GM12878 (cell line): ENCODE results near the gene PPM1G. TPM values are rescaled to one million over a fixed set of nuclear protein-coding genes. Genes with fewer than 3 reads are reported as not detected.

Experiments
- ATAC-seq: fragments of 200-7000 bp; cut with Tn5 transposase; 3 replicates; pipeline ENCODE4 v1.9.1; 2020; ENCODE audit warnings: mild to moderate bottlenecking, moderate library complexity
- BruUV-seq: library from RNA; stranded (reverse); fragments of 400-500 nt; replicated peaks from 2 replicates; lab custom pipeline; 2021; lab: Mats Ljungman, UMichigan
- CTCF ChIA-PET: fragments of 300-600 bp; sonication (Branson Sonifier 250); formaldehyde crosslinking; extraction: SDS; loops from one replicate; lab custom pipeline; 2021; ENCODE audit warnings: inconsistent platforms; lab: Yijun Ruan, JAX
- POLR2A ChIA-PET: fragments of 350-600 bp; formaldehyde crosslinking; extraction: SDS; loops from one replicate; lab custom pipeline; 2021; ENCODE audit warnings: inconsistent platforms; lab: Charles Lee
- RAD21 ChIA-PET: fragments of 300-600 bp; sonication (Branson Sonifier 250); formaldehyde crosslinking; loops from one replicate; lab custom pipeline; 2023; ENCODE audit warnings: antibody characterized with exemption; ENCODE audit not compliant: unreplicated experiment; lab: Charles Lee
- SMC1A ChIA-PET: fragments of 300-600 bp; sonication (Branson Sonifier 250); formaldehyde crosslinking; loops from one replicate; lab custom pipeline; 2023; ENCODE audit not compliant: unreplicated experiment, uncharacterized antibody; lab: Charles Lee
- DNase-seq: peaks from one replicate; pipeline ENCODE4 v3.0.0-alpha.2; 2011; ENCODE audit warnings: low read depth, low spot score
- FAIRE-seq: peaks from 3 replicates; lab custom pipeline; 2011; peaks lifted over from hg19 to GRCh38; lab: Jason Lieb, UNC
- H2AFZ ChIP-seq: 2 replicates; pipeline ENCODE4 v1.6.0; 2011; ENCODE audit warnings: low read depth, low read length, control low read depth; ENCODE audit not compliant: control insufficient read depth
- H3K27ac ChIP-seq: 2 replicates; pipeline ENCODE4 v1.5.1; 2011; ENCODE audit warnings: control low read depth; ENCODE audit not compliant: control insufficient read depth, insufficient read depth
- H3K27me3 ChIP-seq, 2 experiments: replicated peaks in 1 of 2; 2 replicates each; pipeline versions ENCODE4 v1.6.0 to v1.6.1; 2011; ENCODE audit warnings: low read length in 1 of 2; ENCODE audit not compliant: control insufficient read depth in 2 of 2, insufficient read depth in 2 of 2
- H3K36me3 ChIP-seq, 2 experiments: 2 replicates each; pipeline ENCODE4 v1.5.1; 2011; ENCODE audit warnings: low read length in 1 of 2; ENCODE audit not compliant: control insufficient read depth in 2 of 2, insufficient read depth in 2 of 2
- H3K4me1 ChIP-seq: 2 replicates; pipeline ENCODE4 v1.6.1; 2011; ENCODE audit warnings: mild to moderate bottlenecking, low read length, moderate library complexity, mixed read lengths; ENCODE audit not compliant: control insufficient read depth, insufficient read depth
- H3K4me2 ChIP-seq: 2 replicates; pipeline ENCODE4 v1.6.0; 2011; ENCODE audit warnings: control low read depth; ENCODE audit not compliant: control insufficient read depth, insufficient read depth
- H3K4me3 ChIP-seq: fragments of 200-600 bp; sonication (generic); 2 replicates; pipeline ENCODE4 v1.5.1; 2016
- H3K79me2 ChIP-seq: 2 replicates; pipeline ENCODE4 v1.6.0; 2011; ENCODE audit warnings: low read length; ENCODE audit not compliant: control insufficient read depth, insufficient read depth
- H3K9ac ChIP-seq: 2 replicates; pipeline ENCODE4 v1.8.0; 2011; ENCODE audit warnings: low read length, control low read depth, mixed read lengths; ENCODE audit not compliant: control insufficient read depth, insufficient read depth
- H3K9me3 ChIP-seq: replicated peaks from 3 replicates; pipeline ENCODE4 v1.5.1; 2011; ENCODE audit warnings: mild to moderate bottlenecking, low read length; ENCODE audit not compliant: control insufficient read depth, insufficient read depth
- H4K20me1 ChIP-seq: 2 replicates; pipeline ENCODE4 v1.6.0; 2011; ENCODE audit not compliant: control insufficient read depth, insufficient read depth
- POLR2A ChIP-seq: IDR thresholded peaks from 2 replicates; pipeline ENCODE4 v1.6.1; 2011; ENCODE audit warnings: low read depth, mild to moderate bottlenecking, low read length
- WGBS: methylation state at CpG from one replicate; pipeline ENCODE4 v1.1.6; 2016; ENCODE audit warnings: low lambda C conversion rate; ENCODE audit not compliant: insufficient replicate concordance, insufficient coverage; ENCODE audit errors: missing lambda C conversion rate; 5-methylcytosine and 5-hydroxymethylcytosine counted together
- in situ Hi-C: fragments of 300-500 bp; cut with MboI; formaldehyde crosslinking; loops from 9 replicates; pipeline ENCODE4 v1.14.3; 2018; ENCODE audit warnings: mixed read lengths
- intact Hi-C: fragments of 100-400 bp; cut with micrococcal nuclease; formaldehyde crosslinking; loops from one replicate; pipeline ENCODE4 v1.14.2; 2022; ENCODE audit not compliant: unreplicated experiment
- polyA plus RNA-seq, 11 experiments: library from polyadenylated mRNA; depleted of rRNA in 4 of 11; unstranded in 6 of 11; stranded (reverse) in 5 of 11; fragments of >200 nt; fragmentation: Nextera tagmentation in 4 of 11; fragmentation: Illumina TruSeq in 1 of 11; extraction: Ambion mirVana in 4 of 11; extraction: Trizol in 1 of 11; gene quantifications; 1 replicate in 1 of 11; 2 replicates in 10 of 11; pipeline versions ENCODE4 v1.2.1 to v1.2.3, GENCODE V29; 2011 to 2016; ENCODE audit warnings: inconsistent platforms in 2 of 11, missing spikeins in 2 of 11, low read depth in 1 of 11
- total RNA-seq, 4 experiments: library from RNA; depleted of rRNA in 3 of 4; stranded (reverse); fragments of >200 nt in 3 of 4; fragmentation: Illumina TruSeq in 1 of 4; extraction: Trizol in 1 of 4; gene quantifications; 2 replicates each; pipeline versions ENCODE4 v1.2.1 to v1.2.3, GENCODE V29; 2013 to 2021
- TF ChIP-seq, protein P1 (sequence below): IDR thresholded peaks from 2 replicates; pipeline ENCODE4 v1.6.1; 2011; ENCODE audit warnings: borderline replicate concordance, low read depth, mild to moderate bottlenecking, moderate library complexity, low read length; ENCODE audit not compliant: insufficient read depth, poor library complexity, severe bottlenecking
- TF ChIP-seq, protein P2 (sequence below): fragments of 450-650 bp; IDR thresholded peaks from 2 replicates; pipeline ENCODE4 v1.6.1; 2017; ENCODE audit warnings: mild to moderate bottlenecking, moderate library complexity

Gene PPM1G
- total and polyA plus RNA-seq, 10 of the 15 experiments (the other 5 are each of a cell fraction or from before 2014, with no cell fraction given), result 68.8 to 171 (median 121) TPM

DNA sequence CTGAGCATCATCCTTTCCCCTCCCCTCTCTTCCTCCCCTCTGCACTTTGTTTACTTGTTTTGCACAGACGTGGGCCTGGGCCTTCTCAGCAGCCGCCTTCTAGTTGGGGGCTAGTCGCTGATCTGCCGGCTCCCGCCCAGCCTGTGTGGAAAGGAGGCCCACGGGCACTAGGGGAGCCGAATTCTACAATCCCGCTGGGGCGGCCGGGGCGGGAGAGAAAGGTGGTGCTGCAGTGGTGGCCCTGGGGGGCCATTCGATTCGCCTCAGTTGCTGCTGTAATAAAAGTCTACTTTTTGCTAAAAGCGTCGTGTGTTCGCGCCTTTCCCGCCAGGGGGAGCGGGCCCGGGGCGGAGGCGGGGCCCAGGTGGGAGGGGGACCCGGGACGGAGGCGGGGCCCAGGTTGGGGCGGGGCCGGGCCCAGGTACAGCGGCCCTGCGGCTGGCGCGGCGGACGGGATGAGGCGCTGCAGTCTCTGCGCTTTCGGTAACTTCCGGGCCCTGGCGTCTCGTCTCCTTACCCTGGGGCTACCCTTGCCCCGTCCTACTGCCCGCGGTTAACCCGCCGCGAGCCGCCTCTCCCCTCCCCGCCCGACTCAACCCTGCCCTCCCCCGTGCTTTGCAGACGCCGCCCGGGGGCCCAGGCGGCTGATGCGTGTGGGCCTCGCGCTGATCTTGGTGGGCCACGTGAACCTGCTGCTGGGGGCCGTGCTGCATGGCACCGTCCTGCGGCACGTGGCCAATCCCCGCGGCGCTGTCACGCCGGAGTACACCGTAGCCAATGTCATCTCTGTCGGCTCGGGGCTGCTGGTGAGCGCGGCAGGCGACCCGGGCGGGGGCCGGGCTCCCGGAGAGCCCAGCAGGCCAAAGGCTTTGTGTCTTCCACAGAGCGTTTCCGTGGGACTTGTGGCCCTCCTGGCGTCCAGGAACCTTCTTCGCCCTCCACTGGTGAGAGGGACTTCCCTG lies 32.8 kb upstream of the PPM1G start, which contains the start of gene KRTCAP3:
Gene KRTCAP3, plus strand, starts transcription at position 424 of the 962 bp plus-strand sequence. Its CDS starts 32 bp downstream, at position 456.
- BruUV-seq, result no TSS peak
- POLR2A ChIA-PET, result no interaction called here
- H3K27ac ChIP-seq, result no peak within 1 kb of the TSS
- no peaks in the 10 kb centered on the region for H4K20me1 ChIP-seq
- SMC1A ChIA-PET, result no interaction called here
- no peak for FAIRE-seq
- intact Hi-C loops (no loop called here), in situ Hi-C loops (no loop called here)
- H3K9ac ChIP-seq, result no peak within 1 kb of the TSS
- TF ChIP-seq, protein P1, sequence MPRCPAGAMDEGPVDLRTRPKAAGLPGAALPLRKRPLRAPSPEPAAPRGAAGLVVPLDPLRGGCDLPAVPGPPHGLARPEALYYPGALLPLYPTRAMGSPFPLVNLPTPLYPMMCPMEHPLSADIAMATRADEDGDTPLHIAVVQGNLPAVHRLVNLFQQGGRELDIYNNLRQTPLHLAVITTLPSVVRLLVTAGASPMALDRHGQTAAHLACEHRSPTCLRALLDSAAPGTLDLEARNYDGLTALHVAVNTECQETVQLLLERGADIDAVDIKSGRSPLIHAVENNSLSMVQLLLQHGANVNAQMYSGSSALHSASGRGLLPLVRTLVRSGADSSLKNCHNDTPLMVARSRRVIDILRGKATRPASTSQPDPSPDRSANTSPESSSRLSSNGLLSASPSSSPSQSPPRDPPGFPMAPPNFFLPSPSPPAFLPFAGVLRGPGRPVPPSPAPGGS, result no peak
- TF ChIP-seq, protein P2, sequence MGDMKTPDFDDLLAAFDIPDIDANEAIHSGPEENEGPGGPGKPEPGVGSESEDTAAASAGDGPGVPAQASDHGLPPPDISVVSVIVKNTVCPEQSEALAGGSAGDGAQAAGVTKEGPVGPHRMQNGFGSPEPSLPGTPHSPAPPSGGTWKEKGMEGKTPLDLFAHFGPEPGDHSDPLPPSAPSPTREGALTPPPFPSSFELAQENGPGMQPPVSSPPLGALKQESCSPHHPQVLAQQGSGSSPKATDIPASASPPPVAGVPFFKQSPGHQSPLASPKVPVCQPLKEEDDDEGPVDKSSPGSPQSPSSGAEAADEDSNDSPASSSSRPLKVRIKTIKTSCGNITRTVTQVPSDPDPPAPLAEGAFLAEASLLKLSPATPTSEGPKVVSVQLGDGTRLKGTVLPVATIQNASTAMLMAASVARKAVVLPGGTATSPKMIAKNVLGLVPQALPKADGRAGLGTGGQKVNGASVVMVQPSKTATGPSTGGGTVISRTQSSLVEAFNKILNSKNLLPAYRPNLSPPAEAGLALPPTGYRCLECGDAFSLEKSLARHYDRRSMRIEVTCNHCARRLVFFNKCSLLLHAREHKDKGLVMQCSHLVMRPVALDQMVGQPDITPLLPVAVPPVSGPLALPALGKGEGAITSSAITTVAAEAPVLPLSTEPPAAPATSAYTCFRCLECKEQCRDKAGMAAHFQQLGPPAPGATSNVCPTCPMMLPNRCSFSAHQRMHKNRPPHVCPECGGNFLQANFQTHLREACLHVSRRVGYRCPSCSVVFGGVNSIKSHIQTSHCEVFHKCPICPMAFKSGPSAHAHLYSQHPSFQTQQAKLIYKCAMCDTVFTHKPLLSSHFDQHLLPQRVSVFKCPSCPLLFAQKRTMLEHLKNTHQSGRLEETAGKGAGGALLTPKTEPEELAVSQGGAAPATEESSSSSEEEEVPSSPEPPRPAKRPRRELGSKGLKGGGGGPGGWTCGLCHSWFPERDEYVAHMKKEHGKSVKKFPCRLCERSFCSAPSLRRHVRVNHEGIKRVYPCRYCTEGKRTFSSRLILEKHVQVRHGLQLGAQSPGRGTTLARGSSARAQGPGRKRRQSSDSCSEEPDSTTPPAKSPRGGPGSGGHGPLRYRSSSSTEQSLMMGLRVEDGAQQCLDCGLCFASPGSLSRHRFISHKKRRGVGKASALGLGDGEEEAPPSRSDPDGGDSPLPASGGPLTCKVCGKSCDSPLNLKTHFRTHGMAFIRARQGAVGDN, result no peak
- TF ChIP-seq POLR2A, result peak; percentile 66
- CTCF ChIA-PET, result interaction anchor here (0.5 kb wide), 1 partner anchor 60 kb away, joined by 3 read pairs; no protein-coding TSS in a partner anchor
- no peaks in the 10 kb centered on the region for H3K4me1 ChIP-seq
- no peak for DNase-seq
- ATAC-seq, result no peak; the same call in 1 of the 3 replicates
- WGBS, result 97% methylated on average over 64 of the region's 80 CpGs
- H3K4me2 ChIP-seq, result no peak within 1 kb of the TSS
- no peak within 1 kb of the TSS for H3K4me3 ChIP-seq
- H2AFZ ChIP-seq, result no peak within 1 kb of the TSS
- RAD21 ChIA-PET, result no interaction called here
- H3K79me2 ChIP-seq, result no peaks in the 10 kb centered on the region
- no peaks in the 10 kb centered on the region for H3K27me3 ChIP-seq
- no peaks in the 10 kb centered on the region for H3K9me3 ChIP-seq
- H3K36me3 ChIP-seq, result peaks cover 13 to 19% of the 10 kb centered on the region in 2 experiments
